ENCODE measurements around the gene GNLY.

GNLY gene

GRCh38 chr2:85734015-85734414 lies 39.9 kb downstream of the GNLY start:
- peaks cover 5% of the 10 kb centered on the region for H3K4me1 Mint-ChIP-seq
- DNase-seq (no peak), ATAC-seq (no peak)
- no peak overlapping the region for H3K4me3 Mint-ChIP-seq
- H3K27ac Mint-ChIP-seq = no peak overlapping the region
- H3K9me3 Mint-ChIP-seq = no peaks in the 10 kb centered on the region
- peaks cover 15% of the 10 kb centered on the region for H3K27me3 Mint-ChIP-seq

DNA sequence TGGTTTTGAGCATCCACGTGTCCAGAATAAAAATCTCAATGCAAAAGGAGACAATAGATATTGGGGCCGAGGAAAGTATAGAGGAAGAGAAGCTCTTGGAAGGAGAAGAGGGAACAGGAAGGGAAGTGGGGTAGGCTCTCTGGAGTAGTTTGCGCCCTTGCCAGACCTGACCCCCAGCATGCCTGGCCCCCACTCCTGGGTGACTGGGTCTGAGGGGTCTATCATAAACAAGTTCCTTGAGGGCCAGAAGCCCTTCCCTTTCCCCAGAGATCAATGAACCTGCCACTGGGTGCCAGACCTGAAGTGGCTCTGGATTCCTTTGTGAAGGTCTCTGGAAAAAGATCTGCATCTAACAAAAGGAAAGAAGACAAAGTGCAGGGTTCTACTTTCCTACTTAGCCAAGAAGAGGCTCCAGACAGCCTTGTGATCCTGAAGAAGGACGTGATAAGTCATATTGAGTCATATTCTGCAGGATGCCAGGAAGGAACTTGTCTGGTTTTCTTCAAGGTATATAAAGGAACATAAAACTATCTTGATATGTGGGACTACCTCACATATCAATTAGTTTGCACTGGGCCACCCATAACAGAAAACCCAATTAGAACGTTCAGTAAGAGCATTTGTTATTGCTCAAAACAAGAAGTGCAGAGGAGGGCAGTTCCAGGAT lies 40.9 kb downstream of the GNLY start:
- no peak for DNase-seq
- no peaks in the 10 kb centered on the region for H3K4me1 Mint-ChIP-seq
- peaks cover 8% of the 10 kb centered on the region for H3K27me3 Mint-ChIP-seq

GRCh38 chr2:85735691-85736090 lies 41.5 kb downstream of the GNLY start:
- H3K27ac Mint-ChIP-seq = no peak overlapping the region
- peaks cover 8% of the 10 kb centered on the region for H3K27me3 Mint-ChIP-seq

More for the DNA sequence above, 40.9 kb downstream of the GNLY start:
- Mint-ChIP-seq H3K9me3 (no peaks in the 10 kb centered on the region), H3K4me3 (no peak overlapping the region), H3K27ac (no peak overlapping the region)
- no peak for ATAC-seq

GRCh38 chr2:85736456-85737355 lies 42.5 kb downstream of the GNLY start:
- no peak for ATAC-seq
- no peak for DNase-seq
- peaks cover 14% of the 10 kb centered on the region for H3K27me3 Mint-ChIP-seq
- H3K4me1 Mint-ChIP-seq = peaks cover 5% of the 10 kb centered on the region
- H3K27ac Mint-ChIP-seq = no peak overlapping the region
- H3K9me3 Mint-ChIP-seq = no peaks in the 10 kb centered on the region
- H3K4me3 Mint-ChIP-seq = no peak overlapping the region

More at GRCh38 chr2:85735691-85736090, 41.5 kb downstream of the GNLY start:
- no peak for ATAC-seq
- Mint-ChIP-seq H3K4me1 (no peaks in the 10 kb centered on the region), H3K4me3 (no peak overlapping the region), H3K9me3 (no peaks in the 10 kb centered on the region)
- no peak for DNase-seq

GRCh38 chr2:85737481-85737880 lies 43.3 kb downstream of the GNLY start:
- H3K27me3 Mint-ChIP-seq = peaks cover 22% of the 10 kb centered on the region
- ATAC-seq (no peak), DNase-seq (no peak)
- H3K27ac Mint-ChIP-seq = no peak overlapping the region
- no peak overlapping the region for H3K4me3 Mint-ChIP-seq
- no peaks in the 10 kb centered on the region for H3K9me3 Mint-ChIP-seq
- H3K4me1 Mint-ChIP-seq = peaks cover 12% of the 10 kb centered on the region

GRCh38 chr2:85737961-85738360 lies 43.8 kb downstream of the GNLY start:
- DNase-seq (no peak), ATAC-seq (no peak)
- Mint-ChIP-seq H3K27ac (no peak overlapping the region), H3K9me3 (no peaks in the 10 kb centered on the region), H3K4me1 (peaks cover 12% of the 10 kb centered on the region), H3K4me3 (no peak overlapping the region), H3K27me3 (peaks cover 27% of the 10 kb centered on the region)

- Mint-ChIP-seq H3K9me3 (no peaks in the 10 kb centered on the region), H3K4me1 (peaks cover 12% of the 10 kb centered on the region), H3K27ac (no peak overlapping the region), H3K4me3 (no peak overlapping the region), H3K27me3 (peaks cover 37% of the 10 kb centered on the region)
- no peak for ATAC-seq
- DNase-seq = no peak
Observed at GRCh38 chr2:85740193-85740592, 46.0 kb downstream of the GNLY start.

DNA sequence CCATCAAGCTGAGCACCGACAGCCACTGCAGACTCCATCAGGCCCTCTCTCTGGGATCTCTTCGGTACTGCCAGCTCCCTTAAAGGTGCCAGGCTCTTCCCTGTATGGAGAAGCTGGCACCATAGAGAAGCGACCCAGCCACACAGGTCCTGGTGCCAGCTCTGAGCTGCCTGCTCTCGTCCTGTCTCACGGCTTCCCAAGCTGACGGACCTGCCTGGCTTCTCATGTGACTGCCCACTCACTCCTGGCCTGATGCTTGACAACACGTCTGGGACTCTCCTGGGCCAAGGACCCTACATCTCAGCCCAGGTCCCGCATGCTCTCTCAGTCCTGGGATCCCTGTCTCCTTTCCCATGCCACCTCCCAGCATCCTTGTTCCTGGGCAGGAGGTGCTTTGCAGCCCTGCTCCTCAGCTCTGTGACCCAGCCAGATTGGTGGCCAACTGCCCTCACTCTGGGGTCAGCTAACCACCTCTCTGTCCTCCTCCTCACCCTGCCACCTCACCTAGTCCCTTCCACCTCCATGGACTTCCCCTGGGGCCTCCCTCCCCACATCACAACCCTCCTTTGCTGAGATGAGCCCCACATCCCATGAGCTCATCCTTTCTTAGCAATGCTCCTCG lies 47.2 kb downstream of the GNLY start:
- Mint-ChIP-seq H3K27me3 (peaks cover 48% of the 10 kb centered on the region), H3K27ac (peak overlapping the region in 1 of 2 donors; percentile 36)

DNA sequence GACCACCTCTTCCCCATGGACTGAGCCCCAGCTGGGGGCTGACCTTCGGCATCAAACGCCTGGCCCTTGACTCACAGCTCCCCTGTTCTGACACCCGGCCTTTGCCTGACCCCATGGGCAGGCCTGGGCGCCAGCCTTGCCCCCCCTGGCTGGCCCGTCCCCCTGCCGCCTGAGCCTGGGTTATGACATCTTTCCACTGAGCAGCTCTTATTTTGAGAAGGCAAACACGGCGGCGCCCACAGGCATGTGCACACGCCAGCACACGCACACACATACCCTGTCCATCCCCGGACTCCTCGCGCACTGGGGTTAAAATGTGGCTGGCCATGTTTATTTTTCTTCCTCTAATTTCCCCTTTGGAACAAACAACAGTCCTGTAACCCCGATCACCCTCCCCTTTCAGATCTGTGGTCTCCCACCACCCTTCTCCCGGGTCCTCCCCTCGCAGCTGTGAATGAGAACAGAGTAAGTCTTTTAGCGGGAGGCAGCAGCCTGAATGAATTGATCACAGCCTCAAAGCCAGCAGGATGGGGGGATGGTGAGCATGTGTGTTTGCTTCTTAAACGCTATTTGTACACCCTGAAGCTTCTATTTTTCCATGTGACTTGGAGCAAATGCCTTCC lies 47.8 kb downstream of the GNLY start:
- Mint-ChIP-seq H3K9me3 (no peaks in the 10 kb centered on the region), H3K27me3 (peaks cover 54% of the 10 kb centered on the region), H3K4me3 (no peak overlapping the region), H3K4me1 (peaks cover 12% of the 10 kb centered on the region), H3K27ac (peak overlapping the region in 1 of 2 donors; percentile 36)
- no peak for ATAC-seq
- DNase-seq = no peak

More for the DNA sequence above, 47.2 kb downstream of the GNLY start:
- Mint-ChIP-seq H3K4me1 (peaks cover 12% of the 10 kb centered on the region), H3K9me3 (no peaks in the 10 kb centered on the region), H3K4me3 (no peak overlapping the region)
- no peak for DNase-seq
- ATAC-seq = peak; percentile 23

GRCh38 chr2:85743304-85743978 lies 49.3 kb downstream of the GNLY start:
- peaks cover 69% of the 10 kb centered on the region for H3K27me3 Mint-ChIP-seq
- ATAC-seq (no peak), DNase-seq (no peak)
- H3K9me3 Mint-ChIP-seq = no peaks in the 10 kb centered on the region
- no peak overlapping the region for H3K4me3 Mint-ChIP-seq
- H3K4me1 Mint-ChIP-seq = peaks cover 12% of the 10 kb centered on the region
- H3K27ac Mint-ChIP-seq = no peak overlapping the region

DNA sequence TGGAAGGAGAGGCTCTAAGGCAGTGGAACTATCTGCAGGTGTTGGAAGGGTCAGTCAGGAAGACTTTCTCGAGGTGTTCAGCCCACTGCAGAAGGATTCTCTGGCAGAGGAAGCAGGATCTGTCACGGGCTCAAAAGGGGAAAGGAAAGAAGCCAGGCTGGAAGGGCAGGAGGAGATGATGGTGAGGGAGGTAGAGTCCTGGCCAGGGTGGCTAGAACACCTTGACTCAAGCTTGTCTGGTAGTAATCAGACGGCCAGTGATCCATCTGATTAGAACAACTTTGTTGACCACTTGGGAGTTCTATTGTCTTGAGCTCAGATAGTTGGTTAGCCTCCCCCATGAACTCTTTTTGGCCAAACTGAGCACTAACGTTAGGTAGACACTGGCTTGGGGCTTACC lies 49.9 kb downstream of the GNLY start:
- ATAC-seq (no peak), DNase-seq (no peak)
- peaks cover 12% of the 10 kb centered on the region for H3K4me1 Mint-ChIP-seq
- H3K4me3 Mint-ChIP-seq = no peak overlapping the region
- H3K27ac Mint-ChIP-seq = no peak overlapping the region
- H3K27me3 Mint-ChIP-seq = peaks cover 72% of the 10 kb centered on the region
- H3K9me3 Mint-ChIP-seq = no peaks in the 10 kb centered on the region

GRCh38 chr2:85744741-85745601 lies 50.8 kb downstream of the GNLY start:
- DNase-seq (no peak), ATAC-seq (no peak)
- Mint-ChIP-seq H3K4me1 (peaks cover 12% of the 10 kb centered on the region), H3K27me3 (peaks cover 79% of the 10 kb centered on the region), H3K27ac (no peak overlapping the region), H3K9me3 (no peaks in the 10 kb centered on the region), H3K4me3 (no peak overlapping the region)

- Mint-ChIP-seq H3K27ac (peak overlapping the region in 1 of 2 donors; percentile 36), H3K27me3 (peaks cover 86% of the 10 kb centered on the region), H3K9me3 (no peaks in the 10 kb centered on the region), H3K4me1 (peaks cover 12% of the 10 kb centered on the region), H3K4me3 (no peak overlapping the region)
- DNase-seq = no peak
- ATAC-seq = no peak
Observed at GRCh38 chr2:85745619-85746018, 51.5 kb downstream of the GNLY start.

- H3K4me3 Mint-ChIP-seq = no peak overlapping the region
- no peaks in the 10 kb centered on the region for H3K9me3 Mint-ChIP-seq
- ATAC-seq (no peak), DNase-seq (no peak)
- peaks cover 90% of the 10 kb centered on the region for H3K27me3 Mint-ChIP-seq
- H3K4me1 Mint-ChIP-seq = peaks cover 9% of the 10 kb centered on the region
- H3K27ac Mint-ChIP-seq = no peak overlapping the region
Observed at GRCh38 chr2:85746321-85747004, 52.3 kb downstream of the GNLY start.

All from stimulated activated naive CD8-positive, alpha-beta T cell treated with anti-CD3 and anti-CD28 coated beads, Interleukin-15, amount 100 ng/mL, for 72 hours (primary cell).